MM.1S (cell line): ENCODE measurements around the gene UBE3B.

Source experiments
- CTCF ChIP-seq: fragments of 300-600 bp; sonication (generic); IDR thresholded peaks from 2 replicates; pipeline ENCODE4 v1.5.1; 2016; ENCODE audit warnings: antibody characterized with exemption, low read length, mixed read lengths
- EZH2 ChIP-seq: fragments of 300-600 bp; sonication (generic); optimal IDR thresholded peaks from 2 replicates; pipeline ENCODE3; 2017; ENCODE audit warnings: low read depth, mild to moderate bottlenecking, antibody characterized with exemption, low read length, mixed read lengths
- EZH2phosphoT487 ChIP-seq: fragments of 300-600 bp; sonication (generic); IDR thresholded peaks from 2 replicates; pipeline ENCODE4 v1.6.1; 2018; ENCODE audit warnings: antibody characterized with exemption, low read length

- TF ChIP-seq CTCF, result peak; percentile 98
- TF ChIP-seq EZH2, result no peak
- TF ChIP-seq EZH2phosphoT487, result no peak
Observed at GRCh38 chr12:109428037-109428629, 49.3 kb upstream of the UBE3B start.
